Activated naive CD4-positive, alpha-beta T cell treated with anti-CD3 and anti-CD28 coated beads, Interleukin-2, amount 50 U/mL, for 16 hours (primary cell): ENCODE measurements around the gene C1QB.
"Not testable (repeated sequence)": the region's sequence is repeated elsewhere in the genome, so short reads cannot be mapped to it uniquely, and the experiment has no call there.

Source experiments
- DNase-seq: peaks from one replicate; pipeline ENCODE4 v3.0.0-alpha.2; 2020

The C1QB gene

DNA sequence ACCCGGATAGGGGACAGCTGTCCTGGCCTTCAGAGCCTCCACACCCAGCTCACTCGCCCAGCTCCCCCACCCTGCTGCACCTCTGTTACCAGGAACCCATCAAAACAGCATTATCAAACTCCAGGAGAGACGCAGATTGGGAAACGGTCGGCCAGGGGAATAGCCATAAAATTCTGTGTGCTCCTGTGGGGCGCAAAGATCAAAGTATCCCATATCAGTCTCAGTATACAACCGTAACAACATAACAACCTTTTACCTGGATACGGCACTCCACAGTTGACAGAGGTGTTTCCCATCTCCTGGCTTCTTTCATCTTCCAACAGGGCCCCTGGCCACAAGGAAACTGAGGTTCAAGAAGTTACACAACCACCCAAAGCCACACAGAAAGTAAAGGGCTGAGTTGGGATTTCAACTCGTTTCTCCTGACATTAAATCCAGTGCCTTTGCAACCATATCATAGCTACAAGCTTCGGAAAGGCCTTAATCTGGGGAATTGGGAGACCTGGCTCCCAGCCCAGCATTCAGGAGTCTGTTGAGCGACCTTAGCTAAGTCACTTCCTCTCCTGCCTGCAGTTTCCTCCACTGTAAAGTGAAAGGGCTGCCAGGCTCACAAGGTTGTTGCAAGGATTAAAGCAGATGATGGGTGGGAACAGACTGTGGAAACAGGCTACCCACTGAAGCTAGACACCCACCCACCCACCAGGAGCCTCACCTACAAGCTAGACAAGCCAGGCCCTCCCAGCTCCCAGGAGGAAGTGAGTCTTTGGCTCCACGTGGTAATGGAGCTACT lies 49.5 kb downstream of the C1QB start:
- no peak for DNase-seq

DNA sequence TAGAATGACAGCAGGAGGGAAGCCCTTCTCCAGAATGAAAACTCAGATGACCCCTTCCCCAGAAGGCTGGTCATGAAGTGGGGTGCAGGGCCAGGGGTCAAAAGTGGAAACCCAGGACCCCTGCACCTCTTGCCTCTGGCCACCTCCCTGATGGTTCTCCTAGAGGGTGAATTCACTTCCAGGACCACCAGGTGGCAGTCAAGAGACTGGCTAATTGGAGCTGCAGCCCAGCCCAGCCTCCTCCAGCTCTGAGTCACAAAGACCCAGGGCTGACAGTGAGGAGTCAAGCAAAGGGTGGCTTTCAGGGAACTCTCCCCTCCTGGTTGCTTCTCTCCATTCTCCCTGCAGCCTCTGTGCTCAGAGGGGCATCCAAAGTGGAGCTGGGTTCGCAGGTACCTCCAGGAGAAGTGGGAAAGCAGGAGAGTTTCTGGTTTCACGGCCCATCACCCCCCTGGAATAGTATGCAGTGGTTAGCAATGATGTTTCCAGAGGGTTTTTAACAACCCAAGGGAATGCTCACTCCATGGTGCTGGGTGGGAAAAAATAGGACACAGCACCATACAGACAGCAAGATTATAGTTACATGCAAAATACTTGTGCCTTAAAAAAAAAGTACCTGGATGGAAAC lies 51.5 kb downstream of the C1QB start:
- peak; percentile 82 for DNase-seq

DNA sequence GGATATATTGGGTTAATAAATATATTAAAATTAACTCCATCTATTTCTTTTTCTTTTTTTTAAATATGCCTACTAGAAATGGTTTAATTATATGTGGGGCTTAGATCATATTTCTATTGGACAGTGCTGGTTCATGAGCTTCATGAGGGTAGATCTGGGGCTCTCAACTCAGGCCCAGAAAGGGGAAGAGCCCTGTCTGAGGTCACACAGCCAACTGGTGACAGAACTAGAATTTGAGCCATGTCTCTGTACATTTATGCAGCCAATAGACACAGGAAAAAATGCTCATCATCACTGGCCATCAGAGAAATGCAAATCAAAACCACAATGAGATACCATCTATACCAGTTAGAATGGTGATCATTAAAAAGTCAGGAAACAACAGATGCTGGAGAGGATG lies 52.5 kb downstream of the C1QB start:
- DNase-seq = no peak

DNA sequence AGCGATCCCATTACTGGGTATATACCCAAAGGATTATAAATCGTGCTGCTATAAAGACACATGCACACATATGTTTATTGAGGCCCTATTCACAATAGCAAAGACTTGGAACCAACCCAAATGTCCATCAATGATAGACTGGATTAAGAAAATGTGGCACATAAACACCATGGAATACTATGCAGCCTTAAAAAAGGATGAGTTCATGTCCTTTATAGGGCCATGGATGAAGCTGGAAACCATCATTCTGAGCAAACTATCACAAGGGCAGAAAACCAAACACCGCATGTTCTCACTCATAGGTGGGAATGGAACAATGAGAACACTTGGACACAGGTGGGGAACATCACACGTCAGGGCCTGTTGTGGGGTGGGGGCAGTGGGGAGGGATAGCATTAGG lies 53.1 kb downstream of the C1QB start:
- DNase-seq = not testable (repeated sequence)

DNA sequence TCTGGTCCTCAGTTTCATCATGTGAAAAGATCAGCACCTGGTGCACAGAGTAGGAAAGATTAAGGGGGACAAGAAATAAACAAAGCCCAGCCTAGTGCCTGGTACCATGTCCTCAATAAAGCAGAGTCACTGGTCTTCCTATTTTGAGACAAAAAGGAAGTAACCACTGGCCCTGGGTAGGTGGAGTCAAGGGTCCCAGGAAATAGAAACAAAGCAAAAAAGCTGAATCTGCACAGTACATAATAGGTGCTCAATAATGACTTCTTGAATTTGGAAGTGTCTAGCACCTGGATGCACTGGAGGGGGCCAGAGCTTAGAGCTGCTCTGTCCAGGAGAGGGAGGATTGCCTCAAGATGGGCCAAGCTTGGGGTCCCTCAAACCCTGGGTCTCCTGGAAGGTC lies 55.7 kb downstream of the C1QB start:
- no peak for DNase-seq

DNA sequence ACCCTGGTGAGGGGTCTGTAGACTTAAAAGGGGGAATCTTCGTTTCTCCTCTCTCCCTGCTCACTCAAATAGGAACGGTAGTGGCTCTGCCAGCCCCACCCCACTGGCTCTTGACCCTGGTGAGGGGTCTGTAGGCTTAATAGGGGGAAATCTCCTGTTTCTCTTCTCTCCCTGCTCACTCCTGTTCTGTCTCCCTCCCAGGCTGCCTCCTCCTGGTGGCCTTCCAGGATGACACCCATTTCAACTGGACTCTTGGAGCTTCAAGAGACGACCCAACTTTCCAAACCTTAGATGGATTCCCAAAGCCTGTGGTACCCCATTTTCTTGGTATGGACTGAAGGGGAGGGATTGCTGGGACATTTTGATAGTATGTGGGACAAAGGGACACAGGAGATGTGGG lies 56.2 kb downstream of the C1QB start:
- DNase-seq = no peak

DNA sequence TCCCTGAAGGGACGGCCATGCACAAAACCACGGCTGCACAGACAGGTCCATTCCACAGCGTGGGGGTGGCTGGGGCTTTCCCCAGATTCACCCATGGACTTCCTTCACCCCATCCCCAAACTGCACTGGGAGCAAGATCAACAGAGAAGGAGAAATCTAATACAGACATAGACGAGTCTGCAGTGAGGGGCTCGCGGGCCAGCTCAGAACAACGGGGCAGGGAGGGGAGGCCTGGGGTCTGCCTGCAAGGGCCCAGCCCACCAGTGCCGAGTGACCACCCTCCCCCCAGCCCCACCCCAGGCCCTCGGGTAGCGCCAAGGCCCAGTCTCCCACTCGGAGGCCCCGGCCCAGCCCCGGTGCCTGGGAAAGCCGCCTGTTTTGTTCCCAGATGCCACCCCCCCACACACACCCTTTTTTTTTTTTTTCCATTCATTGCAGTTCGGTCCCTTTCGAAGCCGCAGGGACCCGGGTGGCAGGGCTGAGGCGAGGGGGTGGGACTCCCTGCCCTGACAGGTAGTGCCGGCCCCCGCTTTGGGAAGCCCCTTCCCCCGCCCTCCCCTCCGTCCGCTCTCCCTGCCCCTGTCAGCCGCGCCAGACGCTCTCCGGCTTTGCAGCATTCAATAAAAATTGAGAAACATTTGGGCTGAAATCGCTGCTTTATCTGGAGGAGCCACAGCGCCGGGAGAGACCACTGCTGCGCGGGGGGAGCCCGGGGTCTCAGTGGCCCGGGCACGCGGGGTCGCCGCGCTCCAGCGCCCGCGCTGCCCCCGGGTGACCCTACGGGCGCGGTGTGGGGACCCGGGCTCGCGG lies 57.1 kb downstream of the C1QB start:
- peak; percentile 56 for DNase-seq

DNA sequence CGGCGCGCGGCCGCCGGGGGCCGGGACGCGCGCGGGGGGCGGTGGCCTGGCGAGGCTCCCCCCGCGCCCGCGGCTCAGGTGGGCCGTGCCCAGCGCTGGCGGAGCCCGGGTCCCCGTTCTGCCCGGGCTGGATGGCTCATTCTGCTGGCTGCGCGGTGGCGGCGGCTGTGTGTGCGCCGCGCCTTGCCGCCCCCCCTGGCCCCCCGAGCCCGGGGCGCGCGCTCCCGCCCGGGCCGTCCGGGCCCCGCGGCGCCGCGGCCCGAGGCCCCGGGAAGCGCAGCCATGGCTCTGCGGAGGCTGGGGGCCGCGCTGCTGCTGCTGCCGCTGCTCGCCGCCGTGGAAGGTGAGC lies 57.6 kb downstream of the C1QB start, which contains the start of gene EPHB2:
EPHB2 (plus strand) TSS at position 139 of the 349 bp plus-strand sequence; CDS start at position 283, 144 bp downstream.
- DNase-seq = peak; percentile 45

DNA sequence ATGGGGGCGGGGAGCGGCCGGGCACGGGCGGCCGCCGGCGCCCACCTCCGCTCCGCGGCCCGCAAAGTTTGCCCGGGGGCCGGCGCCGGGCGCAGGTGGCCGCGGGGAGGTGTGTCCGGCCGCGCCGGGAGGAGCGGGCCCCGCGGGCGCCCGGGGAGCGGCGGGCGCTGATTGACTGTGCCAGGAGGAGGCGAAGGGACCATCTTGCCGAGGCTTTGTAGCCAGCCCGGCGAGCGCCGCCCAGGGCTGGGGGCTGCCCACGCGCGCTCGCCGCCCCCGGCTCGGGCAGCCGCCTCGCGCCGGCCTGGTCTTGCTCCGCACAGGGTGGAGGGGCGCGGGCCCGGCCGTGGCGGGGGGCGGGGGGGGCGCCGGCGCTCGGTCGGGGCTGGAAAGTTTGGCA lies 58.0 kb downstream of the C1QB start:
- no peak for DNase-seq
